Caco-2 (cell line): ENCODE measurements around the gene PPP1R12A. TPM values are rescaled to one million over a fixed set of nuclear protein-coding genes. Genes with fewer than 3 reads are reported as not detected.

Source experiments
- BruUV-seq: library from RNA; stranded (reverse); fragments of 400-500 nt; replicated peaks from 2 replicates; lab custom pipeline; 2021; lab: Mats Ljungman, UMichigan
- CTCF ChIA-PET: fragments of 300-600 bp; sonication (Branson Sonifier 250); formaldehyde crosslinking; loops from one replicate; lab custom pipeline; 2022; ENCODE audit warnings: antibody characterized with exemption; lab: Charles Lee
- POLR2A ChIA-PET: fragments of 300-600 bp; sonication (Branson Sonifier 250); formaldehyde crosslinking; loops from one replicate; lab custom pipeline; 2022; ENCODE audit warnings: antibody characterized with exemption; lab: Charles Lee
- DNase-seq, 2 experiments: peaks; one replicate each; pipeline versions ENCODE4 v3.0.0 to v3.0.0-alpha.2; 2020 to 2022
- H3K27me3 ChIP-seq: replicated peaks from 2 replicates; pipeline ENCODE4 v1.6.0; 2011; ENCODE audit warnings: low read length; ENCODE audit not compliant: control insufficient read depth, insufficient read depth
- H3K36me3 ChIP-seq: 2 replicates; pipeline ENCODE4 v1.5.1; 2011; ENCODE audit warnings: low read length; ENCODE audit not compliant: control insufficient read depth, insufficient read depth
- H3K4me1 ChIP-seq: fragments of 250-450 bp; sonication (Bioruptor Pico); 2 replicates; pipeline ENCODE4 v1.5.1; 2020; ENCODE audit warnings: mild to moderate bottlenecking
- H3K4me3 ChIP-seq: 2 replicates; pipeline ENCODE4 v1.5.1; 2011; ENCODE audit warnings: low read depth, mild to moderate bottlenecking, control low read depth, low read length
- H3K9me3 ChIP-seq: fragments of 250-450 bp; sonication (Bioruptor Pico); 2 replicates; pipeline ENCODE4 v1.5.1; 2020; ENCODE audit warnings: mild to moderate bottlenecking, moderate library complexity
- H3K27ac Mint-ChIP-seq: one replicate; pipeline ENCODE4 v1.8.0; 2022; ENCODE audit warnings: mixed read lengths; ENCODE audit not compliant: unreplicated experiment
- H3K27me3 Mint-ChIP-seq: one replicate; pipeline ENCODE4 v1.8.0; 2022; ENCODE audit warnings: mixed read lengths; ENCODE audit not compliant: insufficient read depth, unreplicated experiment
- H3K36me3 Mint-ChIP-seq: one replicate; pipeline ENCODE4 v1.8.0; 2022; ENCODE audit warnings: mild to moderate bottlenecking, mixed read lengths; ENCODE audit not compliant: insufficient read depth, unreplicated experiment
- H3K4me1 Mint-ChIP-seq: one replicate; pipeline ENCODE4 v1.8.0; 2022; ENCODE audit warnings: low read depth, mixed read lengths; ENCODE audit not compliant: unreplicated experiment
- H3K4me3 Mint-ChIP-seq: one replicate; pipeline ENCODE4 v1.8.0; 2022; ENCODE audit warnings: mild to moderate bottlenecking, moderate library complexity, mixed read lengths; ENCODE audit not compliant: unreplicated experiment
- H3K9me3 Mint-ChIP-seq: one replicate; pipeline ENCODE4 v1.8.0; 2022; ENCODE audit warnings: mixed read lengths; ENCODE audit not compliant: unreplicated experiment
- intact Hi-C: fragments of 100-400 bp; cut with micrococcal nuclease; formaldehyde crosslinking; loops from one replicate; pipeline ENCODE4 v1.10.0; 2022; ENCODE audit not compliant: unreplicated experiment
- total RNA-seq: library from RNA; stranded (reverse); gene quantifications from 2 replicates; pipeline ENCODE4 v1.2.3, GENCODE V29; 2022
- TF ChIP-seq, protein P1 (sequence below), 2 experiments: fragments of 200-600 bp in 1 of 2; IDR thresholded peaks; 1 replicate in 1 of 2; 2 replicates in 1 of 2; pipeline versions ENCODE4 v1.5.1 to v1.8.0; 2011 to 2022; ENCODE audit warnings: antibody characterized with exemption in 1 of 2, control low read depth in 1 of 2, inconsistent platforms in 1 of 2, low read depth in 1 of 2, low read length in 1 of 2, mild to moderate bottlenecking in 1 of 2, moderate library complexity in 1 of 2; ENCODE audit not compliant: insufficient read depth in 1 of 2, severe bottlenecking in 1 of 2, unreplicated experiment in 1 of 2

PPP1R12A gene
- total RNA-seq, 1 experiment from 2014 or later = 62.5 TPM

DNA sequence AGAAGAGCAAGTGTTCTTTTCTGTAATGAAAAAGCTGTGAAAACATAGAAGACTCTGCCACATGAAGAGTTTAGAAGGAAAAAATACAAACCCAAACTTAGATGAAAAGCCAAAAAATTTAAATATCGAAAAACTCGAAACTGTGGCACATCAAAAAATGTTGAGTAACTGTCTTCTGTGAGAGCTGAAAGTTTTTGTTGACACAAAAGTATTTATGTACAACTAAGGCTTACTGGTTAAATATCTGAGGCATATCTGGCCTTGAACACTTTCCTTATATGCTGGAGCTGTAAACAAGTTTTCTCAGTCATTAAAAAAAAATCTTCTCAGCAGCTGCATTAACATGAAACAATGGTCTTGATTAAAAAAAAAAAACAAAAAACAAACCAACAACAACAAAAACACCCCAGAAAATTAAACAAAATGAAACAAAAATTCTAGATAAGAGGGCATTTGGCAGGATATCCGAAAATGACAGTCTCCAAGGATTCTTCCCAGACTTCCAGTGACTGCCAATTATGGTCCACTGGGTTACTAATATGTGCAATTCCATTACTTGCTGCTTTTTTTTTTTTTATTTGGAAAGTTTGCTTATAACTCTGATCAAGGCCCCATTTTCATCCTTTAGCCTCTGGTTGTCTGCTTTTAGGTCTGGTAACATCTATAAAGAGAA, 159.4 kb downstream of the PPP1R12A start:
- H3K4me1 Mint-ChIP-seq = no peaks in the 10 kb centered on the region

DNA sequence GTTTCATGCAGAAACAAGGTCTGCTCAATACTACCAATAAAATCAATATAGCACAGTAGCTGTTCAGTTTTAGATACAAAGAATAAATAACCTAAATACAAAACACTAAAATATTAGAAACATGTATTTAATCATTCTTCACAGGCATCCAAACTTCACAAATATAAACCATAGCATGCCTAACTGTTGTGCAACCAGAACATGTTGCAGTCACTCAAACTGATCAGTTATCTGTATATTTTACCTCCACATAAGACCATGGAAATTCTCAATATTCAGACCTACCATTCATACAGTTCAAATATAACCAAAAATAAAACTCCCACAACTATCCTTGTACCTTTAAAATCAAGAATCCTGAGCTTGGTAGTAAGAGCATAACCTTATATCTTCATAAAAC, 161.0 kb downstream of the PPP1R12A start:
- no peak overlapping the region for H3K27ac Mint-ChIP-seq
- Histone ChIP-seq H3K36me3 (no peaks in the 10 kb centered on the region; the same call in 1 of the 2 replicates), H3K4me3 (no peak overlapping the region), H3K9me3 (no peaks in the 10 kb centered on the region), H3K27me3 (no peaks in the 10 kb centered on the region), H3K4me1 (peaks cover 7% of the 10 kb centered on the region)
- BruUV-seq = no TSS peak
- ChIA-PET POLR2A (no interaction called here), CTCF (no interaction called here)
- no peak for DNase-seq
- no peaks in the 10 kb centered on the region for H3K27me3 Mint-ChIP-seq
- intact Hi-C loops = no loop called here
- H3K36me3 Mint-ChIP-seq = peaks cover 11% of the 10 kb centered on the region
- no peaks in the 10 kb centered on the region for H3K9me3 Mint-ChIP-seq
- TF ChIP-seq, protein P1, sequence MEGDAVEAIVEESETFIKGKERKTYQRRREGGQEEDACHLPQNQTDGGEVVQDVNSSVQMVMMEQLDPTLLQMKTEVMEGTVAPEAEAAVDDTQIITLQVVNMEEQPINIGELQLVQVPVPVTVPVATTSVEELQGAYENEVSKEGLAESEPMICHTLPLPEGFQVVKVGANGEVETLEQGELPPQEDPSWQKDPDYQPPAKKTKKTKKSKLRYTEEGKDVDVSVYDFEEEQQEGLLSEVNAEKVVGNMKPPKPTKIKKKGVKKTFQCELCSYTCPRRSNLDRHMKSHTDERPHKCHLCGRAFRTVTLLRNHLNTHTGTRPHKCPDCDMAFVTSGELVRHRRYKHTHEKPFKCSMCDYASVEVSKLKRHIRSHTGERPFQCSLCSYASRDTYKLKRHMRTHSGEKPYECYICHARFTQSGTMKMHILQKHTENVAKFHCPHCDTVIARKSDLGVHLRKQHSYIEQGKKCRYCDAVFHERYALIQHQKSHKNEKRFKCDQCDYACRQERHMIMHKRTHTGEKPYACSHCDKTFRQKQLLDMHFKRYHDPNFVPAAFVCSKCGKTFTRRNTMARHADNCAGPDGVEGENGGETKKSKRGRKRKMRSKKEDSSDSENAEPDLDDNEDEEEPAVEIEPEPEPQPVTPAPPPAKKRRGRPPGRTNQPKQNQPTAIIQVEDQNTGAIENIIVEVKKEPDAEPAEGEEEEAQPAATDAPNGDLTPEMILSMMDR (IDR thresholded peaks at IDR 0.05; ENCODE audit: insufficient read depth in 1 of 2, low read depth in 1 of 2, low read length in 1 of 2, severe bottlenecking in 1 of 2, unreplicated experiment in 1 of 2) = no peak
- no peak overlapping the region for H3K4me3 Mint-ChIP-seq
- no peaks in the 10 kb centered on the region for H3K4me1 Mint-ChIP-seq

More for the DNA sequence above, 159.4 kb downstream of the PPP1R12A start:
- Histone ChIP-seq H3K27me3 (no peaks in the 10 kb centered on the region), H3K4me1 (peaks cover 12% of the 10 kb centered on the region), H3K36me3 (no peaks in the 10 kb centered on the region; the same call in 1 of the 2 replicates), H3K9me3 (no peaks in the 10 kb centered on the region), H3K4me3 (no peak overlapping the region)
- POLR2A ChIA-PET = no interaction called here
- Mint-ChIP-seq H3K27ac (no peak overlapping the region), H3K9me3 (no peaks in the 10 kb centered on the region), H3K36me3 (peaks cover 18% of the 10 kb centered on the region), H3K27me3 (no peaks in the 10 kb centered on the region), H3K4me3 (no peak overlapping the region)
- no peak for DNase-seq
- CTCF ChIA-PET = no interaction called here
- BruUV-seq = no TSS peak
- TF ChIP-seq, protein P1 (IDR thresholded peaks at IDR 0.05; ENCODE audit: insufficient read depth in 1 of 2, low read depth in 1 of 2, low read length in 1 of 2, severe bottlenecking in 1 of 2, unreplicated experiment in 1 of 2) = no peak
- intact Hi-C loops = no loop called here

DNA sequence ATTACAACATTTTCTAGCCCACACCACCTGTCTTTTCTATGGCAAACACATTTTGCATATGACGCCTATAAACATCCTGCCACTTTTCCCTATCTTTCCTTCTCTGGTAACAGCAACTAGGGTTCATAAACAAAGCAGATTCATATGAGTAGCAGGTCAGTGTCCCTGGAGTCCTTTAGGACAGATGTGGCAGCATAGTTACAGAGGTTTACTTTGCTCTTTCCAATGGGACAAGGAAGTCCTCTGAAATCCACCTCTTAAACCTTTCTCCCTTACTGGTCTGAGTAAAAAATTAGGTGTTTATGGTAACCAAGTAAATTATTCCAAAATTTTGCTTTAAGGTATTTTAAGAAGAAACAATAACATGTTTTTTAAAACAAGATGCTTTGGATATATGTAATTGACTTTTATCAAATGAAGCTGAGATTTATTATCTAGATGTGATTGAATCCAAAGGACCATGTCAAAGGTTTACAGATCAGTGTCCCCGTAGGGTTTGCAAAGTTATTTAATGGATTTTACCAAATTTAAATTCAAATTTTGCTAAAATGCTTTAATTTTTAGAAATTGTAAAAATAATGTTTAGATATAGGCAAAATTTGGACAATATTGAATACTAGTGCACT, 164.9 kb downstream of the PPP1R12A start:
- TF ChIP-seq, protein P1 (IDR thresholded peaks at IDR 0.05; ENCODE audit: insufficient read depth in 1 of 2, low read depth in 1 of 2, low read length in 1 of 2, severe bottlenecking in 1 of 2, unreplicated experiment in 1 of 2) = no peak
- no peak overlapping the region for H3K4me3 ChIP-seq
- peaks cover 5% of the 10 kb centered on the region for H3K4me1 Mint-ChIP-seq
- peaks cover 2% of the 10 kb centered on the region for H3K36me3 Mint-ChIP-seq
- H3K9me3 Mint-ChIP-seq = no peaks in the 10 kb centered on the region
- no peak for DNase-seq
- no peaks in the 10 kb centered on the region for H3K9me3 ChIP-seq
- intact Hi-C loops = no loop called here
- H3K4me1 ChIP-seq = peaks cover 7% of the 10 kb centered on the region
- no peak overlapping the region for H3K27ac Mint-ChIP-seq
- no peaks in the 10 kb centered on the region for H3K27me3 ChIP-seq
- H3K27me3 Mint-ChIP-seq = no peaks in the 10 kb centered on the region
- POLR2A ChIA-PET = no interaction called here
- no TSS peak for BruUV-seq
- H3K36me3 ChIP-seq = no peaks in the 10 kb centered on the region; the same call in 1 of the 2 replicates
- no peak overlapping the region for H3K4me3 Mint-ChIP-seq
- CTCF ChIA-PET = no interaction called here
